Activated naive CD4-positive, alpha-beta T cell treated with anti-CD3 and anti-CD28 coated beads for 36 hours (primary cell): Measurements from ENCODE around the gene IL31. TPM values are rescaled to one million over a fixed set of nuclear protein-coding genes. Genes with fewer than 3 reads are reported as not detected.

Experiments used
- CTCF ChIA-PET: fragments of 350-600 bp; sonication (Branson Sonifier 250); formaldehyde crosslinking; loops from one replicate; lab custom pipeline; 2021; ENCODE audit warnings: antibody characterized with exemption; lab: Charles Lee
- DNase-seq: peaks from one replicate; pipeline ENCODE4 v3.0.0-alpha.2; 2020
- H3K27ac Mint-ChIP-seq: one replicate; pipeline ENCODE4 v1.8.0; 2021; ENCODE audit warnings: mild to moderate bottlenecking, mixed read lengths
- H3K27me3 Mint-ChIP-seq: one replicate; pipeline ENCODE4 v1.8.0; 2021; ENCODE audit warnings: low read depth, mixed read lengths
- H3K36me3 Mint-ChIP-seq: one replicate; pipeline ENCODE4 v1.8.0; 2021; ENCODE audit warnings: low read depth, mixed read lengths
- H3K4me1 Mint-ChIP-seq: one replicate; pipeline ENCODE4 v1.8.0; 2021; ENCODE audit warnings: low read depth, mixed read lengths
- H3K4me3 Mint-ChIP-seq: one replicate; pipeline ENCODE4 v1.8.0; 2021; ENCODE audit warnings: mild to moderate bottlenecking, moderate library complexity, mixed read lengths
- H3K9me3 Mint-ChIP-seq: one replicate; pipeline ENCODE4 v1.8.0; 2021; ENCODE audit warnings: mixed read lengths
- intact Hi-C: fragments of 100-400 bp; cut with micrococcal nuclease; formaldehyde crosslinking; loops from one replicate; pipeline ENCODE4 v1.15.1; 2023
- total RNA-seq, 2 experiments: library from RNA; stranded (reverse); gene quantifications; one replicate each; pipeline ENCODE4 v1.2.3, GENCODE V29; 2021

Gene IL31
- total RNA-seq, 2 experiments from 2014 or later = not detected

DNA sequence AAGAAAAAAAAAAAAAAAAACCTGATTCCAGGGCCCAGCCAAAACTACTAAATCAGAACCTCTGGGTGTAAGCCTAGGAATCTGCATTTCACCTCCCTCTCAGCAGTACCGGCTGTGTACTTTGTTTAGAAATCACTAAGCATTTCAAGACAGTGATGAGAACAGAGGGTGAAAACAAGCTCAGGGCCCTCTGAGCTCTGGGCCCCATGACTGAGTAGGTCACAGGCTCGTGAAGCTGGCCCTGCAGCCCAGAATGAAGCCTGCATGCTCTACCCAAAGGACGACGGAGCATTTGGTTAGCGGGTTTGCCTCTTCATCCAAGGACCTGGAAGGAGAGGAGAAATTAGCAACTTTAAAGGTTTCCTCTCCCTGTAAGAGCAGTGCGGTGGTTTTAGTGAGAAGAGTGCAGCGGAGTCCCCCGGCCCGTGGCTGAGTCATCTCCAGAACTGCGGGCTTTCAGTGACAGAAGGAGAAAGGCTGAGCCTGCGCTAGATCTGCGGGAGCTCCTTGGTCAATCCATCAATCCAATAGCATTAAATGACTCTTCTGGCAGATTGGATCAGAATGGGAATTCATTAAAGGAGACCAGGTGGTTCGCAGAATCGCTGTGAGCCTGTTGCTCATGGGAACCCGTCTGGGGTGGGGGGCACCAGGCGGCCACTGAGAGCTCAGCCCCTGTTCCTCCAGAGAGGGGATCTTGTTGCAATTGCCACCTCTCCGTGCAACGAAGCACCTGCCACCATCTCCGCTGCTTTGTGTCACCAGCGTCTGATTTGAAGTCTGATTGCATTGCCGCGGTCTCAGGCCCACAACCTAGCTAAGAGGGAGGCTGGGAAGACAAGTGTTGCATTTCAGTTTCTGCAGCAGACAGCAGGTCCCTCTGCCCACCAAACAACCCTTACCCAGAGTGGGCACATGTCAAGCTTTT, 7.3 kb downstream of the IL31 start:
- Mint-ChIP-seq H3K36me3 (no peaks in the 10 kb centered on the region), H3K4me1 (peaks cover 2% of the 10 kb centered on the region), H3K4me3 (no peak overlapping the region), H3K27ac (no peak overlapping the region), H3K9me3 (no peaks in the 10 kb centered on the region), H3K27me3 (no peaks in the 10 kb centered on the region)
- CTCF ChIA-PET = interaction anchor here (0.6 to 0.8 kb wide), 5 partner anchors 28 to 526 kb away, joined by 3 to 5 read pairs (median 4); no protein-coding TSS in a partner anchor
- DNase-seq = peak; percentile 30
- intact Hi-C loops = no loop called here

DNA sequence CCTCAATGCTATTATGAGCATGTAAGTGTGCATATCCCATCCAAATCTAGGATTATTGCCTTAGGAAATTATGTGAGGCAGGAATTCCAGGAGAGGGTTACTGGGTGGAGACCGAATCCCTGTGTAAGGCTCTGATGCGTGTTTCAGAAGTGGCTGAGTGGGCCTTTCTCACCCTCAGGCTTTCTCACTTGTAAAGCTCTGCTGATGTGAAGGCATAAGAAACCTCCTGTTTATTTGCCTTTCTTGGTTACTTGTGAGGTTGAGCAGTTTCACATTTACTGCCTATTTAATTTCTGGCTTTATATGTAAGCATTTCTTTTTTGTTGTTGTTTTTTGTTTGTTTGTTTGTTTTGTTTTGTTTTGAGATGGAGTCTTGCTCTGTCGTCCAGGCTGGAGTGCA, 11.0 kb downstream of the IL31 start:
- DNase-seq = no peak
- H3K4me1 Mint-ChIP-seq = peaks cover 2% of the 10 kb centered on the region
- H3K27me3 Mint-ChIP-seq = no peaks in the 10 kb centered on the region
- no peak overlapping the region for H3K4me3 Mint-ChIP-seq
- intact Hi-C loops = no loop called here
- CTCF ChIA-PET = no interaction called here
- no peaks in the 10 kb centered on the region for H3K9me3 Mint-ChIP-seq
- H3K27ac Mint-ChIP-seq = no peak overlapping the region
- H3K36me3 Mint-ChIP-seq = no peaks in the 10 kb centered on the region

DNA sequence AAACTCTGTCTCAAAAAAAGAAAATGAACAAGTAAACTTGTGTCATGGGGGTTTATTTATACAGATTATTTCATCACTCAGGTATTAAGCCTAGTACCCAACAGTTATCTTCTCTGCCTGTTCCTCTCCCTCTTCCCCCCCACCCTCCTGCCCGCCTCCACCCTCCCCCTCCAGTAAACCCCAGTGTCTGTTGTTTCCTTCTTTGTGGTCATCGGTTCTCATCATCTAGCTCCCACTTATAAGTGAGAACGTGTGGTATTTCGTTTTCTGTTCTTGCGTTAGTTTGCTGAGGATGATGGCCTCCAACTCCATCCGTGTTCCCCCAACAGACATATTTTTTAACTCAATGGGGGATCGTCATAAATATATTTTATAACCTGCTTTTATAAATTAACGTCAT, 12.3 kb downstream of the IL31 start:
- CTCF ChIA-PET = no interaction called here
- Mint-ChIP-seq H3K27ac (no peak overlapping the region), H3K4me3 (no peak overlapping the region), H3K36me3 (no peaks in the 10 kb centered on the region), H3K27me3 (no peaks in the 10 kb centered on the region), H3K9me3 (no peaks in the 10 kb centered on the region), H3K4me1 (peaks cover 2% of the 10 kb centered on the region)
- intact Hi-C loops = no loop called here
- DNase-seq = no peak

DNA sequence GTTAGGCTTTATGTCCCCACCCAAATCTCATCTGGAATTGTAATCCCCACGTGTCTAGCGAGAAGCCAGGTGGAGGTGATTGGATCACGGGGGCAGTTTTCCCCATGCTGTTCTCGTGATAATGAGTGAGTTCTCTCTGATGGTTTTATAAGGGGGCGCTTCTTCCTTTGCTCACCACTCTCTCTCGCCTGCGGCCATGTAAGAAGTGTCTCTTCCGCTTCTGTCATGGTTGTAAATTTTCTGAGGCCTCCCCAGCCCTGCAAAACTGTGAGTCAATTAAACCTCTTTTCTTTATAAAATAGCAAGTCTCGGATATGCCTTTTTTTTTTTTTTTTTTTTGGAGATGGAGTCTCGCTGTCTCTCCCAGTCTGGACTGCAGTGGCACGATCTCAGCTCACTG, 13.3 kb downstream of the IL31 start:
- Mint-ChIP-seq H3K9me3 (no peaks in the 10 kb centered on the region), H3K4me1 (peaks cover 2% of the 10 kb centered on the region), H3K27ac (no peak overlapping the region), H3K27me3 (no peaks in the 10 kb centered on the region), H3K4me3 (no peak overlapping the region), H3K36me3 (no peaks in the 10 kb centered on the region)
- intact Hi-C loops = loop anchor here (1.0 kb wide), 1 partner anchor 31 kb away; no protein-coding TSS in a partner anchor
- CTCF ChIA-PET = no interaction called here
- no peak for DNase-seq

DNA sequence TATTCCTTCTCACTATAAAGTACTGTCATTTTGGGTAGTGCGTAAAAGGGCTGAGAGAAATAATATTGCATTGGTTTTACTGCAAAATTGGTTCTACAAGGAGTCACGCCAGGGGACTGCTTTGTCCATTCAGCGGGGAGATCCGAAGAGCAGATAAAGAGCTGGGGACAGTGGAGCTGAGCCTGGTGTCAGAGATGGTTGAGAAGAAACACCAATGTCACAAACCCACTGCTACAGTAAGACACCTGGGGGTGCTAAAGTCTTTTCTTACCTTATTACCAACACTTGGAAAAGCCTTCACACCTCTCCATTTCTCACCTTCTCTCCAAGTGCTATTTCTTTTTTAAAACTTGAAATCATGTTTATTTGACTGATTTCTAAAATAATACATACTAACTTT, 14.1 kb downstream of the IL31 start:
- peaks cover 2% of the 10 kb centered on the region for H3K4me1 Mint-ChIP-seq
- H3K9me3 Mint-ChIP-seq = no peaks in the 10 kb centered on the region
- intact Hi-C loops = loop anchor here (1.0 kb wide), 1 partner anchor 31 kb away; no protein-coding TSS in a partner anchor
- H3K27me3 Mint-ChIP-seq = no peaks in the 10 kb centered on the region
- no peak overlapping the region for H3K27ac Mint-ChIP-seq
- H3K36me3 Mint-ChIP-seq = no peaks in the 10 kb centered on the region
- DNase-seq = no peak
- CTCF ChIA-PET = interaction anchor here (0.6 kb wide), 1 partner anchor 396 kb away, joined by 3 read pairs; no protein-coding TSS in a partner anchor
- H3K4me3 Mint-ChIP-seq = no peak overlapping the region

DNA sequence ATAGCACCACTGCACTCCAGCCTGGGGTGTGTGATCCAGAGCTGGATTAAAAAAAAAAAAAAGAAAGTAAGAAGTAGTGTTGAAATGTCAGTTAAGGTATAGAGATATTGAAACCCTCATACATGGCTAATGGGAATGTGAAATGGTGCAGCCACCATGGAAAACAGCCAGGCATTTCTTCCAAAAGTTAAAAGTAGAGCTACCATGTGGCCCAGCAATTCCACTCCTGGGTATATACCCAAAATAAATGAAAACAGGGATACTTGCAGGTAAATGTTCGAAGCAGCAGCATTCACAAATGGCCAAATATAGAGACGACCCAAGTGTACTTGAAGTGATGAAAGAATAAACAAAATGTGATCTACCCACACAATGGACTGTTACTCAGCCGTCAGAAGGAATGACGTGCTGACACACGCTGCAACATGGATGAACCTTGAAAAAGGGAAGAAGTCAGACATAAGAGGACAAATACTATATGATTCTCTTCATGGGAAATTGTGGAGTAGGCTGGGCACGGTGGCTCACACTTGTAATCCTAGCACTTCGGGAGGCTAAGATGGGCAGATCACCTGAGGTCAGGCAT, 15.2 kb downstream of the IL31 start:
- intact Hi-C loops = no loop called here
- Mint-ChIP-seq H3K9me3 (no peaks in the 10 kb centered on the region), H3K36me3 (no peaks in the 10 kb centered on the region), H3K27me3 (no peaks in the 10 kb centered on the region), H3K27ac (no peak overlapping the region), H3K4me3 (no peak overlapping the region), H3K4me1 (peaks cover 2% of the 10 kb centered on the region)
- no peak for DNase-seq
- CTCF ChIA-PET = interaction anchor here (0.6 to 1.1 kb wide), 3 partner anchors 29 to 127 kb away, joined by 3 to 5 read pairs (median 3); no protein-coding TSS in a partner anchor

DNA sequence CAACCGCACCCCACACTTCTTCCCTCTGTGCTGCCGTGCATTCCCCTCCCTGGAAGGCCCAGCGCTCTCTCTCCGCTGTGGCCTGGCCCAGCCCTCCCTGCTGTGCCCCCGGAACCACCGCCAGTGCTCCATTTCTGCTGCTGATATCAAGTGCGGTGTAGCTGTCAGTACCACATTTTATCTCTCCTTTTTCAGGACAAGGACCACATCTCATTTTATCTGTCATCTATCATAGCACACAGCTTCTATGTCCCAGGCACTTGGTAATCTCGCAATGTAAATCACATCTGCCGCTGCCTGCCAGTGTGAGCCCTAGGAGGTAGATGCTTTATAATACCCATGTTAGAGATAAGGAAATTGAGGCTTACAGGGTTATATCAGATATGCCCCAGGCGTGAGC, 18.3 kb downstream of the IL31 start:
- Mint-ChIP-seq H3K27me3 (no peaks in the 10 kb centered on the region), H3K27ac (no peak overlapping the region), H3K4me1 (no peaks in the 10 kb centered on the region), H3K36me3 (no peaks in the 10 kb centered on the region), H3K4me3 (no peak overlapping the region), H3K9me3 (no peaks in the 10 kb centered on the region)
- intact Hi-C loops = no loop called here
- CTCF ChIA-PET = interaction anchor here (1.1 kb wide), 1 partner anchor 101 kb away, joined by 3 read pairs; no protein-coding TSS in a partner anchor
- no peak for DNase-seq

DNA sequence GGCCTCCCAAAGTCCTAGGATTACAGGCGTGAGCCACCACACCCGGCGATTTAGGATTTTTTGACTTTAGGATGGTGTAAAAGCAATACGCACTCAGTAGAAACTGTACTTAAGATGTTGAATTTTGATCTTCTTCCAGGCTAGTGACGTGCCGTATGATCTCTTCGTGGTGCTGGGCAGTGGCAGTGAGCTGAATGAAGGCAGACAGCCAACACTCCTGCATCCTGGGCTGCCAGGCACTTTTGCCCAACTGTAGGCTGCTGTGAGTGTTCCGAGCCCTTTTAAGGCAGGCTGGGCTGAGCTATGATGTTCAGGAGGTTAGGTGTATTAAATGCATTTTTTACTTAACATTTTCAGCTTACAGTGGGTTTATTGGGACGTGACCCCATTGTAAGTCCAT, 21.3 kb downstream of the IL31 start:
- CTCF ChIA-PET = interaction anchor here (0.7 kb wide), 1 partner anchor 787 kb away, joined by 3 read pairs; no protein-coding TSS in a partner anchor
- H3K4me3 Mint-ChIP-seq = no peak overlapping the region
- no peaks in the 10 kb centered on the region for H3K9me3 Mint-ChIP-seq
- intact Hi-C loops = no loop called here
- DNase-seq = no peak
- no peaks in the 10 kb centered on the region for H3K27me3 Mint-ChIP-seq
- no peak overlapping the region for H3K27ac Mint-ChIP-seq
- H3K36me3 Mint-ChIP-seq = no peaks in the 10 kb centered on the region
- H3K4me1 Mint-ChIP-seq = no peaks in the 10 kb centered on the region

DNA sequence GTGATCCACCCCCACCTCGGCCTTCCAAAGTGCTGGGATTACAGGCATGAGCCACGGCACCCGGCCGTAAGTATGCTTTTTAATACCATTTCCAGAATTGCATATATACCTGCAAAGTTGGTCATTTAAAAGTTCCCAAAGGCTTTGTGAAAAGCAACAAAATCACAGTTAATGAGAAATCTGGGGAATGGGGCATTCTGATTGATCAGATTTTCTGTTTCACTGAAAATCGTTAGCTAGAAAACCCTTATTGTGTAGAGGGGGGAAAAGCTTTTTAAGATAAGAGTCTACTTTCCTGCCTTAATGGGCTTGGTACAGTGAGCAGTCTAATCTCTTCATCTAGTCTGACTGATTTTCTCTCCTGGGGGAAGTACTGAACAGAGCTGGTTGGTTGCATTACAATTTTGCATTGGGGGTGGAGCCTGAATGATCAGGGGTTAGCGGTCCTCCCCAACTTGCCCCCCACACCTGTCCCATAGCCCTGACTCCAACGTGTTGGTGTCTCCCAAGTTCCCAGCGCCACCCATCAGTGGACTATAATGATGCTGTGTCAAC, 23.8 kb downstream of the IL31 start:
- Mint-ChIP-seq H3K36me3 (no peaks in the 10 kb centered on the region), H3K4me1 (no peaks in the 10 kb centered on the region), H3K4me3 (no peak overlapping the region), H3K27me3 (no peaks in the 10 kb centered on the region), H3K9me3 (no peaks in the 10 kb centered on the region), H3K27ac (no peak overlapping the region)
- CTCF ChIA-PET = interaction anchor here (1.2 kb wide), 1 partner anchor 81 kb away, joined by 3 read pairs; no protein-coding TSS in a partner anchor
- no peak for DNase-seq
- intact Hi-C loops = no loop called here

DNA sequence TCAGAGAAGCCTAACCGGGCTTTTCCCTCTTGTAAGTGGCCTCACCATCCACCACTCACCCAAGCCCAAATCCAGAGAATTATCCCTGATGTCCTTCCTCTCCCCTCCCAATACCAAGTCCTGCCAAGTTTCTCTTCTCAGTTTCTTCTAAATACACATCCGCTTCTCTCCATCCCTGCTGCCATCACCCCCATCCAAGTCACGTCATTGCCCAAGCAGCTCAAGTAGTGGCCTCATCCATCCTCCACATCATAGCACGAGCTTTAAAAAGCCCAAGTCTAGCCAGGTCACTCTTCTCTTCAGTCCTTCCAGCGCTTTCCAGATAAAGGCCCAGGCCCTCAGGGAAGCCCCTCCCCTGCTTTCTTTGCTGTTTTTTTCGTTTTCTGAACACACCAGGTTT, 25.4 kb downstream of the IL31 start:
- DNase-seq = no peak
- CTCF ChIA-PET = interaction anchor here (2.9 kb wide), 1 partner anchor 42 kb away, joined by 6 read pairs; no protein-coding TSS in a partner anchor
- no peaks in the 10 kb centered on the region for H3K9me3 Mint-ChIP-seq
- intact Hi-C loops = no loop called here
- no peaks in the 10 kb centered on the region for H3K27me3 Mint-ChIP-seq
- H3K4me3 Mint-ChIP-seq = no peak overlapping the region
- no peaks in the 10 kb centered on the region for H3K36me3 Mint-ChIP-seq
- no peaks in the 10 kb centered on the region for H3K4me1 Mint-ChIP-seq
- H3K27ac Mint-ChIP-seq = no peak overlapping the region

DNA sequence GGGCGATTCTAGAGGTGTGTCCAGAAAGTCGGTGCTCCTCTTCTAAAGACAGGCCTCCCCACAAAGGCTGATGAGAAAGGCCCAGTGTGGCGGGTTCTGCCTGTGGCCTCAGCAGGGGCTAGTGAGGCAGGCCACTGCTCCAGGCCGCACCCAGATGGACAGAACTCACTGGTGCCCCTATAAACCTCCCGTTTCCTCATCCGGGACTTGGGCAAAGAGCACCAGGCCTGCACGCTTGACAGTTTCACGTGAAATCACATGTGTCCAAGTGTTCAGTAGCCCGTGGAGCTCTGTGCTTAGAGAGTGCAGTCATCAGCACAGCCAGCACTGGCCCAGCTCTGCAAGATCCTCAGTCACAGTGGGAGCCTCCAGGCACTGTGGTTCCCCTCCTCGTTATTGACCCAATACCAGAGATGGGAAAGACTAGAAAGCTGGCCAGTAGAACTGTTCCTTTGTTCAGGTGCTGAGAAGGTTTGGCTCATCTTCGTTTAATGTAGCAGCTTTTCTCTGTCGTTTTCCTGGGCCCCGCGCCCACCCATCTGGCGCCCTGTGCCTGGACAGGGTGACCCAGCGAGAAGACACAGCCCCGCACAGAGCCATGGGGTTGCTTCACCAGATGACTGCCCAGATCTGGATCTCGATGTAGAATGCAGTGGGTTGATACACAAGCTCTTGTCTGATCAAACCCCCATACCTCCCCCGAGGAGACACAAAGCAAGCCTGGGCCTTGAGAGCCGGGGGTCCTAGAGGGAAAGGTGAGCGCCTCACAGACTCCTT, 26.3 kb downstream of the IL31 start:
- Mint-ChIP-seq H3K27me3 (no peaks in the 10 kb centered on the region), H3K36me3 (no peaks in the 10 kb centered on the region), H3K27ac (no peak overlapping the region), H3K4me1 (no peaks in the 10 kb centered on the region), H3K4me3 (no peak overlapping the region), H3K9me3 (no peaks in the 10 kb centered on the region)
- CTCF ChIA-PET = interaction anchor here (0.6 to 2.9 kb wide), 2 partner anchors 27 to 43 kb away, joined by 3 to 6 read pairs; no protein-coding TSS in a partner anchor
- intact Hi-C loops = no loop called here
- DNase-seq = no peak
